Stomach smooth muscle (tissue), 2 donors: ENCODE results near the gene CDH4.

Experiments
- H3K27ac ChIP-seq: one replicate; pipeline ENCODE4 v1.7.0; 2013; ENCODE audit warnings: mild to moderate bottlenecking, low read length, inconsistent platforms
- H3K27me3 ChIP-seq, 2 donors: one replicate each; pipeline ENCODE4 v1.7.0; 2013; ENCODE audit warnings: low read length in 2 of 2; ENCODE audit not compliant: insufficient read depth in 2 of 2, control insufficient read depth in 1 of 2
- H3K36me3 ChIP-seq, 2 donors: one replicate each; pipeline ENCODE4 v1.7.0; 2013; ENCODE audit warnings: low read length in 2 of 2; ENCODE audit not compliant: control insufficient read depth in 2 of 2, insufficient read depth in 2 of 2
- H3K4me1 ChIP-seq: one replicate; pipeline ENCODE4 v1.7.0; 2013; ENCODE audit warnings: low read length; ENCODE audit not compliant: control insufficient read depth, insufficient read depth
- H3K4me3 ChIP-seq, 2 donors: one replicate each; pipeline ENCODE4 v1.7.0; 2013; ENCODE audit warnings: low read length in 2 of 2
- H3K9ac ChIP-seq, 2 donors: one replicate each; pipeline ENCODE4 v1.7.0; 2013; ENCODE audit warnings: low read length in 2 of 2, mild to moderate bottlenecking in 1 of 2
- H3K9me3 ChIP-seq, 2 donors: one replicate each; pipeline ENCODE4 v1.7.0; 2013; ENCODE audit warnings: low read length in 2 of 2; ENCODE audit not compliant: control insufficient read depth in 2 of 2
- donor health status: healthy.
- donor health status: Pancreatic carcinoma.

The CDH4 gene

GRCh38 chr20:61300293-61300692 is 48.2 kb downstream of the CDH4 start:
- H3K9ac ChIP-seq, result no peak overlapping the region
- H3K27ac ChIP-seq, result no peak overlapping the region
- H3K4me3 ChIP-seq, result no peak overlapping the region
- H3K4me1 ChIP-seq, result no peaks in the 10 kb centered on the region
- no peaks in the 10 kb centered on the region for H3K36me3 ChIP-seq
- peaks cover 0 to under 1% of the 10 kb centered on the region in 2 donors for H3K9me3 ChIP-seq
- peaks cover 0 to 3% of the 10 kb centered on the region in 2 donors for H3K27me3 ChIP-seq

- no peaks in the 10 kb centered on the region for H3K36me3 ChIP-seq
- H3K27ac ChIP-seq, result no peak overlapping the region
- H3K4me1 ChIP-seq, result no peaks in the 10 kb centered on the region
- H3K9me3 ChIP-seq, result no peaks in the 10 kb centered on the region
- H3K27me3 ChIP-seq, result peaks cover 0 to 3% of the 10 kb centered on the region in 2 donors
- no peak overlapping the region for H3K4me3 ChIP-seq
- H3K9ac ChIP-seq, result no peak overlapping the region
Observed at GRCh38 chr20:61300709-61301108, 48.6 kb downstream of the CDH4 start.

GRCh38 chr20:61301711-61302525 is 49.9 kb downstream of the CDH4 start:
- no peaks in the 10 kb centered on the region for H3K4me1 ChIP-seq
- no peaks in the 10 kb centered on the region for H3K9me3 ChIP-seq
- H3K27me3 ChIP-seq, result peaks cover 0 to 6% of the 10 kb centered on the region in 2 donors
- H3K4me3 ChIP-seq, result no peak overlapping the region
- no peak overlapping the region for H3K9ac ChIP-seq
- H3K36me3 ChIP-seq, result no peaks in the 10 kb centered on the region
- H3K27ac ChIP-seq, result no peak overlapping the region

- Histone ChIP-seq H3K9me3 (no peaks in the 10 kb centered on the region), H3K36me3 (no peaks in the 10 kb centered on the region), H3K4me3 (no peak overlapping the region), H3K27me3 (peaks cover 0 to 9% of the 10 kb centered on the region in 2 donors), H3K27ac (no peak overlapping the region), H3K9ac (no peak overlapping the region), H3K4me1 (no peaks in the 10 kb centered on the region)
Observed at GRCh38 chr20:61303217-61303616, 51.2 kb downstream of the CDH4 start.

GRCh38 chr20:61303675-61304074 is 51.6 kb downstream of the CDH4 start:
- H3K9ac ChIP-seq, result no peak overlapping the region
- no peaks in the 10 kb centered on the region for H3K9me3 ChIP-seq
- no peak overlapping the region for H3K4me3 ChIP-seq
- H3K27me3 ChIP-seq, result peaks cover 0 to 9% of the 10 kb centered on the region in 2 donors
- H3K27ac ChIP-seq, result no peak overlapping the region
- no peaks in the 10 kb centered on the region for H3K4me1 ChIP-seq
- H3K36me3 ChIP-seq, result no peaks in the 10 kb centered on the region

GRCh38 chr20:61304750-61305149 is 52.7 kb downstream of the CDH4 start:
- Histone ChIP-seq H3K9me3 (no peaks in the 10 kb centered on the region), H3K4me1 (no peaks in the 10 kb centered on the region), H3K36me3 (no peaks in the 10 kb centered on the region), H3K4me3 (no peak overlapping the region), H3K9ac (no peak overlapping the region), H3K27ac (no peak overlapping the region), H3K27me3 (peaks cover 0 to 9% of the 10 kb centered on the region in 2 donors)

- Histone ChIP-seq H3K9me3 (no peaks in the 10 kb centered on the region), H3K36me3 (no peaks in the 10 kb centered on the region), H3K27me3 (peaks cover 0 to 12% of the 10 kb centered on the region in 2 donors), H3K27ac (no peak overlapping the region), H3K4me3 (no peak overlapping the region), H3K9ac (no peak overlapping the region), H3K4me1 (no peaks in the 10 kb centered on the region)
Observed at GRCh38 chr20:61306937-61307475, 54.9 kb downstream of the CDH4 start.

- H3K9ac ChIP-seq, result no peak overlapping the region
- H3K4me3 ChIP-seq, result no peak overlapping the region
- peaks cover 0 to 12% of the 10 kb centered on the region in 2 donors for H3K27me3 ChIP-seq
- H3K27ac ChIP-seq, result no peak overlapping the region
- no peaks in the 10 kb centered on the region for H3K36me3 ChIP-seq
- no peaks in the 10 kb centered on the region for H3K9me3 ChIP-seq
- no peaks in the 10 kb centered on the region for H3K4me1 ChIP-seq
Observed at GRCh38 chr20:61307686-61308476, 55.8 kb downstream of the CDH4 start.

- Histone ChIP-seq H3K27me3 (peaks cover 0 to 12% of the 10 kb centered on the region in 2 donors), H3K4me3 (no peak overlapping the region), H3K4me1 (no peaks in the 10 kb centered on the region), H3K27ac (no peak overlapping the region), H3K36me3 (no peaks in the 10 kb centered on the region), H3K9ac (no peak overlapping the region), H3K9me3 (no peaks in the 10 kb centered on the region)
Observed at GRCh38 chr20:61308477-61308774, 56.4 kb downstream of the CDH4 start.

GRCh38 chr20:61310954-61311353 is 58.9 kb downstream of the CDH4 start:
- Histone ChIP-seq H3K27me3 (peaks cover 0 to 11% of the 10 kb centered on the region in 2 donors), H3K9me3 (no peaks in the 10 kb centered on the region), H3K4me1 (no peaks in the 10 kb centered on the region), H3K27ac (no peak overlapping the region), H3K9ac (no peak overlapping the region), H3K36me3 (no peaks in the 10 kb centered on the region), H3K4me3 (no peak overlapping the region)
